GM12875 (cell line): ENCODE data around the gene IRX4.

ENCODE experiments used
- H3K4me3 ChIP-seq: one replicate; pipeline ENCODE4 v1.5.1; 2011; ENCODE audit warnings: low read depth, low read length, control low read depth
- TF ChIP-seq, protein P1 (sequence below): IDR thresholded peaks from 2 replicates; pipeline ENCODE4 v1.5.1; 2011; ENCODE audit warnings: low read depth, mild to moderate bottlenecking, control low read depth, inconsistent platforms, low read length, moderate library complexity, borderline replicate concordance; ENCODE audit not compliant: insufficient read depth

IRX4 gene

DNA sequence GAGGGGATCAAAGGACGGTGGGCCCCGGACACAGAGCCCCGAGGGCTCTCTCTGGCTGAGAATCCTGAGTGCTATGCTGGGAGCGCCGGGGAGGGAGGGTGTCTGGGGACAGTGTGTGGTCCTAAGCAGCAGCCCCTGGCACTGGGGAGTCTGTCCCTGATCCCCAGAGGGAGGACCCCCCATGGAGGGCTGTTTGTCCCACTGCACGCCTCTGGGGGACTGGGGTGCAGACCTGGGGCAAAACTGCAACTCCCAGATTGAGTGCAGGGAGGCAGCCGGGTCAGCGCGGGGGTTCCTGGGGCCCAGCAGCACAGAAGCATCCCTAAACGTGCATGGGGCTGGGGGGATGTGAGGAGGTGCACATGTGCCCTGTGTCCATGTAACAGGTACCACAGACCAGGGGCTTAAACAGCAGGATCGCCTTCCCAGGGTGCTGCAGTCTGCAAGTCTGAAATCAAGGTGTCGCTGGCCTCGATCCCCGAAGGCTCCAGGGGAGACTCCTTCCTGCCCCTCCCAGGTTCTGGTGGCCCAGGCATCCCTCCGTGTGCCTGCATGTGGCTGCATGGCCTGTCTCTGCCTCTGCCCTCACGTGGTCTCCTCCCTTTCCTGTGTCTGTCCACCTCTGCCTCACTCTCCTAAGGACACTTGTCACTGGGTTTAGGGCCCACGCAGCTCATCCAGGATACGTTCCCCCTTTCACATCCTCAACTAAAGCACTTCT lies 35.9 kb upstream of the IRX4 start:
- TF ChIP-seq, protein P1, sequence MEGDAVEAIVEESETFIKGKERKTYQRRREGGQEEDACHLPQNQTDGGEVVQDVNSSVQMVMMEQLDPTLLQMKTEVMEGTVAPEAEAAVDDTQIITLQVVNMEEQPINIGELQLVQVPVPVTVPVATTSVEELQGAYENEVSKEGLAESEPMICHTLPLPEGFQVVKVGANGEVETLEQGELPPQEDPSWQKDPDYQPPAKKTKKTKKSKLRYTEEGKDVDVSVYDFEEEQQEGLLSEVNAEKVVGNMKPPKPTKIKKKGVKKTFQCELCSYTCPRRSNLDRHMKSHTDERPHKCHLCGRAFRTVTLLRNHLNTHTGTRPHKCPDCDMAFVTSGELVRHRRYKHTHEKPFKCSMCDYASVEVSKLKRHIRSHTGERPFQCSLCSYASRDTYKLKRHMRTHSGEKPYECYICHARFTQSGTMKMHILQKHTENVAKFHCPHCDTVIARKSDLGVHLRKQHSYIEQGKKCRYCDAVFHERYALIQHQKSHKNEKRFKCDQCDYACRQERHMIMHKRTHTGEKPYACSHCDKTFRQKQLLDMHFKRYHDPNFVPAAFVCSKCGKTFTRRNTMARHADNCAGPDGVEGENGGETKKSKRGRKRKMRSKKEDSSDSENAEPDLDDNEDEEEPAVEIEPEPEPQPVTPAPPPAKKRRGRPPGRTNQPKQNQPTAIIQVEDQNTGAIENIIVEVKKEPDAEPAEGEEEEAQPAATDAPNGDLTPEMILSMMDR: no peak
- H3K4me3 ChIP-seq: no peak overlapping the region

DNA sequence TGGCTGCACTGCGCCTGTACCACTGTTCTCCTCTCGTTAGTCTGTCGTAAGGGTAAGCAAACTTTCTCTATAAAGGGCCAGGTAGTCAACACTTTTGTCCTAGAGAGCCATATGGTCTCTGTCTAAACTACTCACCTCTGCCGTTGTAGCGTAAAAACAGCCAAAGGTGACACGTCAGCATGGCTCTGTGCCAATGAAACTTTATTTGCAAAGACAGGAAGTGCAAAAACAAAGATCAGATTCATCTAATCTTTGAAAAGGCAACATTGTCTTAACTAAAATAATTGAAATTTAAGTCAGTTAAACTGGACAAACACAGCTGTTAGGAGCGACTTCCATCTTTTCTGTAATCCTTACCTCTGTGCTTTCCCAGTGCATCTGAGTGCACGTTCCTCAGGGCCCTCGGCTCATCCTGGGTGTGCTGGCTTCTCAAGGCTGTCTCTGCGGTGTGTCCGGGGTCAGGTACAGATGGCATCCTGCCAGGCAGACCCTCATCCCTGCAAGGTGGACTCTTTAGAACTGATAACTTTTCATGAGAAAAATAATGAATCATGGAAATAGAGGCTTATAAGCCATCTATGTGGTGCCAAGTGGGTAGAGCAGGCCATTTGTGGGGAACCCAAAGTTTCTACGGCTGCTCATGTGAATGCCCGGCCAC lies 35.2 kb upstream of the IRX4 start:
- no peak overlapping the region for H3K4me3 ChIP-seq
- TF ChIP-seq, protein P1: no peak

DNA sequence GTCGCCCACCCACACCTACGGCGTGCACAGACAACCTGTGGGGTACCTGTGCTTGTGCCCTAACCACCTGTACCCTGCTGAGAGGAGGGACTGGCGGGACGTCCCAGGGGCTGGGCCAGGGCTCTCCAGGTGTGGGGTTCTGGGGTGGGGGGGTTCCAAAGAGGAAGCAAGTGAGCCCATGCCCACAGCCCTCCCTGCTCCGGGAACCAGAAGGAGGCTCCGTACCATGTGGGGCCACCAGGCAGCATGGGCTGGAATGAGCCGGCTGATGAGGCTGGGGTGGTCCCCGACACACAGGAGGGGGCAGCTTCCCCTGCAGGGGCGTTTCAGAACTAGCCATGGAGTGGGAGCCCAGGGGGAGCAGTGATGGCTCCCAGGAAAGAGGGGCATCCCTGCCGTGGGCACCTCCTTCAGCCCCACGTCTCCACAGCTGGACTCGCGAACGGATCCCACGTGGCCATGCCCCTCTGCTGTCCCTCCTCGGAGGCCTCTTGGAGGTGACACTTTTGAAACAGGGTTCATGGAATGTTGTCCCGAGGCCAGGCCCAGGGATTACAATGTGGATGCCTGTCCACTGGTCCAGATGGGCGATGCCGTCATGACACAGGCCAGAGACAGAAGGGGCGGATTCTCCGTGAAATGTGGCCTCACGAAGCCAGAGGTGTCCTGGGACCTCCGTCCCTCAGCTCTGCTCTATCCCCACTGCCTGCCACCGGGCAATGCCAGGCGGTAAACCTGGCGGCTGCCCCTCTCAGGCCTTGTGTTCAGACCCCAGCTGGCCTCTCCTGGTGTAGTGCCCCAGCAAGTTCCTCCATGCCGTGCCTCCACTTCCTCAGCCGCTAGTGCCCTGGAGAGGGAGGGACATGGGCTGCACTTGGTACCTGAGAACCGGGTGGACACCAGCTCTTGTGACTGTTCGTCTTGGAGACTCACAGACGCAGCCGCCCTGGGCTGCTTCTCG lies 33.6 kb upstream of the IRX4 start:
- no peak overlapping the region for H3K4me3 ChIP-seq
- TF ChIP-seq, protein P1: no peak

DNA sequence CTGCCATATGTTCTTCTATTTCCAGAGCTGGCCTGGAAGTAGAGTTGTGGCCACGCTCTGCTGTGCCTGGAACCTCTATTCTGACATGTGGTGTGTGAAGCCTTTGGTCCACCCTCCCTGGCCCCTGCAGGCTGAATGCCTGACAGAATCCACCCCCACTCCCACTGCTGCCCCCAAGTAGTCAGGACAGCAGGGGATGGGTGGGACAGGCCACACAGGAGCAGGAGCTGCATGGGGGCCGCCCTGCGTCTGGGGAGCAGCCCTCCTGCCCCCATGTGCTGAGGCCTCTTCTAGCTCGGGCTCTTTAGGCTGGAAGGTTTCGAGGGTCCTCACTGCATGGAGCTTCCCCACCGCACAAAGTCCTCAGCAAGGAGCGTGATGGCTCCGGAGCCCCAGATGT lies 32.6 kb upstream of the IRX4 start:
- TF ChIP-seq, protein P1: no peak
- H3K4me3 ChIP-seq: no peak overlapping the region

DNA sequence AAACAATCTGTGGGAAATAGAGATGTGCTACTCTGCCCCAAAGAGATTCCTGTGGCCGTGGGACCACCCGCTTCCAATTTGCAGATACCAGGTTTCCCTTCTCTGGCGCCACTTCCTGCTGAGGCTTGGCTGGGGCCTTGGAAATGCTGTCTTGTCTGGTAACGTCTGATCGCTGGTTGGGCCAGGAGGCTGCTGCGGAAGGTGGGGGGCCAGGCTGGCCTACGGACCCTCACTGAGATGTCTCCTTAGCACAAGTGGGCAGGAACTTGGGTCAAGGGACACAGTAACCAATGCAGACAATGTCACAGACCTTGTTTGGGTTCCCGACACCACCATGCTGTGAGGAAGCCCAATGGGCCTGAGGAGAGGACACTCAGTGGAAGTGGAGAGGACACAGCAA lies 31.7 kb upstream of the IRX4 start:
- no peak overlapping the region for H3K4me3 ChIP-seq
- TF ChIP-seq, protein P1: no peak

DNA sequence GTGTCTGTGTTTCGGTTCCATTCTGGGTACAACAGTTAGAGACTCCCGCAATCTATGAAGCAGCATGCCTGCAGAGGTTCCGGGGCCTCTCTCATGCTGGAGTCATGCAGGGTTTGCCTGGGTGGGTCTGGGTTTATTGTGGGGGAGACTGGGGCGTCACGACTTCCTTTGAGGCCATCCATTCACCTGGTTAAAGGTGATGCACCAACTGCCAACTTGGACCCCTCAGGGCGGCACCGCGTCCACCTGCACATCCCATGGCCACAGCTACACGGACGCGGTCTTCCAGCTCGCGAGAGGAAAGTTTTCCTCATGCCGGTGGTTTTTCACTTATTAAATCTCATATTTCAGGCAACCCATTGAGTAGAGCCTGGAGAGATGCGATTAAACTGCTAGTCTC lies 30.9 kb upstream of the IRX4 start:
- TF ChIP-seq, protein P1: no peak
- no peak overlapping the region for H3K4me3 ChIP-seq
